Measurements from ENCODE around the gene C12orf76. TPM values are rescaled to one million over a fixed set of nuclear protein-coding genes. Genes with fewer than 3 reads are reported as not detected.
"Not testable (repeated sequence)": the region's sequence is repeated elsewhere in the genome, so short reads cannot be mapped to it uniquely, and the experiment has no call there.

Gene C12orf76
- total and polyA plus RNA-seq, 10 of the 15 experiments (the other 5 are each of a cell fraction or from before 2014, with no cell fraction given): 3.6 to 20.4 (median 10.7) TPM

DNA sequence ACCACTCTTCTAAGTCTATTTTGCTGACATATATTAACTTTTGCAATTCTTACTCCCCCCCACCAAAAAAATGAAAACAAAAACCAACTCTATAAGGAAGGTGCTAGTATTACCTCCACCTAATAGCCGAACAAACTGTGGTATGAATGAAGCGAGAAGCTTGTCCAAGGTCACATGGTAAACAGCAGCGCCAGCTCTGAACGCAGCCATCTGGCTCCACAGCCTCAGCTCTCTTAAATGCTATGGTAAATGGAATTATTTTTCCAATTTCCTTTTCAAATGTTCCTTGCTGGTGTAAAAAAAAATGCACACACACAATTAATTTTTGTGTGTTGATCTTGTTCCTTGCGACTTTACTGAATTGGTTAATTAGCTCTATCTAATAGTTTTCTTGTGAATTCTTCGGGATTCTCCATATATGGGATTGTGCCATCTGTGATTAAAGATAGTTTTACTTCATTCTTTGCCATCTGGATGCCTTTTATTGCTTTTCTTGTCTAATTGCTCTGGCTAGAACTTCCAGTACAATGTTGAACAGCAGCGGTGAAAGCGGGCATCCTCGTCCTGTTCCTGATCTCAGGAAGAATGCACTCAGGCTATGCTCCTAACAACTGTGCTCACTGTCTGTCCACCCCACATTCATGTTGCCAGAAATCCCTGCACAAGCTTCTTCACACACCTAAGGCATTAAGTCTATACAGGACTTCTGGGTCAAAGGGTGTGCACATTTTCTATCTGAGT lies 10.7 kb upstream of the C12orf76 start:
- SMC1A ChIA-PET (ENCODE audit: uncharacterized antibody, unreplicated experiment): no interaction called here
- Histone ChIP-seq H3K4me2 (ENCODE audit: control insufficient read depth, insufficient read depth) (no peak overlapping the region), H3K36me3 (ENCODE audit: control insufficient read depth in 2 of 2, insufficient read depth in 2 of 2, low read length in 1 of 2) (no peaks in the 10 kb centered on the region), H3K27ac (ENCODE audit: control insufficient read depth, insufficient read depth) (no peak overlapping the region), H4K20me1 (ENCODE audit: control insufficient read depth, insufficient read depth) (no peaks in the 10 kb centered on the region), H3K4me1 (ENCODE audit: control insufficient read depth, insufficient read depth, low read length) (no peaks in the 10 kb centered on the region; the same call in 1 of the 2 replicates), H3K79me2 (ENCODE audit: control insufficient read depth, insufficient read depth, low read length) (no peaks in the 10 kb centered on the region), H3K9ac (ENCODE audit: control insufficient read depth, insufficient read depth, low read length) (no peak overlapping the region), H2AFZ (ENCODE audit: control insufficient read depth, low read depth, low read length) (no peak overlapping the region), H3K4me3 (no peak overlapping the region), H3K9me3 (replicated peaks; ENCODE audit: control insufficient read depth, insufficient read depth, low read length) (no peaks in the 10 kb centered on the region; the same call in 2 of the 3 replicates), H3K27me3 (replicated peaks in 1 of 2; ENCODE audit: control insufficient read depth in 2 of 2, insufficient read depth in 2 of 2, low read length in 1 of 2) (no peaks in the 10 kb centered on the region)
- TF ChIP-seq, protein P1, sequence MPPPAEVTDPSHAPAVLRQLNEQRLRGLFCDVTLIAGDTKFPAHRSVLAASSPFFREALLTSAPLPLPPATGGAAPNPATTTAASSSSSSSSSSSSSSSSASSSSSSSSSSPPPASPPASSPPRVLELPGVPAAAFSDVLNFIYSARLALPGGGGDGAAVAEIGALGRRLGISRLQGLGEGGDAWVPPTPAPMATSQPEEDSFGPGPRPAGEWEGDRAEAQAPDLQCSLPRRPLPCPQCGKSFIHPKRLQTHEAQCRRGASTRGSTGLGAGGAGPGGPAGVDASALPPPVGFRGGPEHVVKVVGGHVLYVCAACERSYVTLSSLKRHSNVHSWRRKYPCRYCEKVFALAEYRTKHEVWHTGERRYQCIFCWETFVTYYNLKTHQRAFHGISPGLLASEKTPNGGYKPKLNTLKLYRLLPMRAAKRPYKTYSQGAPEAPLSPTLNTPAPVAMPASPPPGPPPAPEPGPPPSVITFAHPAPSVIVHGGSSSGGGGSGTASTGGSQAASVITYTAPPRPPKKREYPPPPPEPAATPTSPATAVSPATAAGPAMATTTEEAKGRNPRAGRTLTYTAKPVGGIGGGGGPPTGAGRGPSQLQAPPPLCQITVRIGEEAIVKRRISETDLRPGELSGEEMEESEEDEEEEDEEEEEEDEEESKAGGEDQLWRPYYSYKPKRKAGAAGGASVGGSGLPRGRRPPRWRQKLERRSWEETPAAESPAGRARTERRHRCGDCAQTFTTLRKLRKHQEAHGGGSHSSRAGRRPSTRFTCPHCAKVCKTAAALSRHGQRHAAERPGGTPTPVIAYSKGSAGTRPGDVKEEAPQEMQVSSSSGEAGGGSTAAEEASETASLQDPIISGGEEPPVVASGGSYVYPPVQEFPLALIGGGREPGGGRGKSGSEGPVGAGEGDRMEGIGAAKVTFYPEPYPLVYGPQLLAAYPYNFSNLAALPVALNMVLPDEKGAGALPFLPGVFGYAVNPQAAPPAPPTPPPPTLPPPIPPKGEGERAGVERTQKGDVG (CRISPR knock-in tag; IDR thresholded peaks at IDR 0.05): no peak
- TF ChIP-seq EGR1 (IDR thresholded peaks at IDR 0.05; ENCODE audit: borderline replicate concordance in 1 of 2, low read depth in 2 of 2, low read length in 2 of 2) (no peak), NR2C2 (IDR thresholded peaks at IDR 0.05; ENCODE audit: borderline replicate concordance, control insufficient read depth, insufficient read length, low read depth) (no peak), POLR2AphosphoS2 (IDR thresholded peaks at IDR 0.05; ENCODE audit: low read depth, low read length) (no peak), HDGF (IDR thresholded peaks at IDR 0.05) (no peak), MTA2 (IDR thresholded peaks at IDR 0.05; ENCODE audit: low read depth) (no peak)
- TF ChIP-seq, protein P2, sequence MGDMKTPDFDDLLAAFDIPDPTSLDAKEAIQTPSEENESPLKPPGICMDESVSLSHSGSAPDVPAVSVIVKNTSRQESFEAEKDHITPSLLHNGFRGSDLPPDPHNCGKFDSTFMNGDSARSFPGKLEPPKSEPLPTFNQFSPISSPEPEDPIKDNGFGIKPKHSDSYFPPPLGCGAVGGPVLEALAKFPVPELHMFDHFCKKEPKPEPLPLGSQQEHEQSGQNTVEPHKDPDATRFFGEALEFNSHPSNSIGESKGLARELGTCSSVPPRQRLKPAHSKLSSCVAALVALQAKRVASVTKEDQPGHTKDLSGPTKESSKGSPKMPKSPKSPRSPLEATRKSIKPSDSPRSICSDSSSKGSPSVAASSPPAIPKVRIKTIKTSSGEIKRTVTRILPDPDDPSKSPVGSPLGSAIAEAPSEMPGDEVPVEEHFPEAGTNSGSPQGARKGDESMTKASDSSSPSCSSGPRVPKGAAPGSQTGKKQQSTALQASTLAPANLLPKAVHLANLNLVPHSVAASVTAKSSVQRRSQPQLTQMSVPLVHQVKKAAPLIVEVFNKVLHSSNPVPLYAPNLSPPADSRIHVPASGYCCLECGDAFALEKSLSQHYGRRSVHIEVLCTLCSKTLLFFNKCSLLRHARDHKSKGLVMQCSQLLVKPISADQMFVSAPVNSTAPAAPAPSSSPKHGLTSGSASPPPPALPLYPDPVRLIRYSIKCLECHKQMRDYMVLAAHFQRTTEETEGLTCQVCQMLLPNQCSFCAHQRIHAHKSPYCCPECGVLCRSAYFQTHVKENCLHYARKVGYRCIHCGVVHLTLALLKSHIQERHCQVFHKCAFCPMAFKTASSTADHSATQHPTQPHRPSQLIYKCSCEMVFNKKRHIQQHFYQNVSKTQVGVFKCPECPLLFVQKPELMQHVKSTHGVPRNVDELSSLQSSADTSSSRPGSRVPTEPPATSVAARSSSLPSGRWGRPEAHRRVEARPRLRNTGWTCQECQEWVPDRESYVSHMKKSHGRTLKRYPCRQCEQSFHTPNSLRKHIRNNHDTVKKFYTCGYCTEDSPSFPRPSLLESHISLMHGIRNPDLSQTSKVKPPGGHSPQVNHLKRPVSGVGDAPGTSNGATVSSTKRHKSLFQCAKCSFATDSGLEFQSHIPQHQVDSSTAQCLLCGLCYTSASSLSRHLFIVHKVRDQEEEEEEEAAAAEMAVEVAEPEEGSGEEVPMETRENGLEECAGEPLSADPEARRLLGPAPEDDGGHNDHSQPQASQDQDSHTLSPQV (IDR thresholded peaks at IDR 0.05): no peak
- 77% methylated on average over 9 of the region's 9 CpGs for WGBS (ENCODE audit: insufficient coverage, insufficient replicate concordance, low lambda C conversion rate, missing lambda C conversion rate)
- DNase-seq (ENCODE audit: low read depth, low spot score) (no peak), ATAC-seq (no peak), FAIRE-seq (no peak)
- intact Hi-C loops (cut with micrococcal nuclease; ENCODE audit: unreplicated experiment): no loop called here
- CTCF ChIA-PET: no interaction called here
- BruUV-seq (replicated peaks): no TSS peak
- RAD21 ChIA-PET (ENCODE audit: unreplicated experiment): no interaction called here
- in situ Hi-C loops (cut with MboI): no loop called here
- POLR2A ChIA-PET: no interaction called here

DNA sequence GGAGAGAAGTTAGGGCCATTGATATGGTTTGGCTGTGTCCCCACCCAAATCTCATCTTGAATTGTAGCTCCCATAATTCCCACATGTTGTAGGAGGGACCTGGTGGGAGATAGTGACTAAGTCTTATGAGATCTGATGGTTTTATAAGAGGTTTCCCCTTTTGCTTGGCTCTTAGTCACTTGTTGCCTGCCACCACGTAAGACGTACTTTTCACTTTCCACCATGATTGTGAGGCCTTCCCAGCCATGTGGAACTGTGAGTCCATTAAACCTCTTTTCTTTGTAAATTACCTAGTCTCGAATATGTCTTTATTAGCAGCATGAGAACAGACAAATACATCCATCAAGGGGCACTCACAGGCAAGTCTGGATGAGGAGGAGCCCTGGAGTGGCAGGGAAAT lies 8.3 kb upstream of the C12orf76 start:
- FAIRE-seq; POLR2A ChIA-PET; RAD21 ChIA-PET (ENCODE audit: unreplicated experiment); H3K4me2 ChIP-seq (ENCODE audit: control insufficient read depth, insufficient read depth); ATAC-seq; H3K9me3 ChIP-seq (replicated peaks; ENCODE audit: control insufficient read depth, insufficient read depth, low read length); H3K4me1 ChIP-seq (ENCODE audit: control insufficient read depth, insufficient read depth, low read length); H3K4me3 ChIP-seq; H3K27me3 ChIP-seq (replicated peaks in 1 of 2; ENCODE audit: control insufficient read depth in 2 of 2, insufficient read depth in 2 of 2, low read length in 1 of 2); H3K79me2 ChIP-seq (ENCODE audit: control insufficient read depth, insufficient read depth, low read length); H3K27ac ChIP-seq (ENCODE audit: control insufficient read depth, insufficient read depth); intact Hi-C loops (cut with micrococcal nuclease; ENCODE audit: unreplicated experiment); in situ Hi-C loops (cut with MboI); H2AFZ ChIP-seq (ENCODE audit: control insufficient read depth, low read depth, low read length); CTCF ChIA-PET; BruUV-seq (replicated peaks); H3K9ac ChIP-seq (ENCODE audit: control insufficient read depth, insufficient read depth, low read length); H3K36me3 ChIP-seq (ENCODE audit: control insufficient read depth in 2 of 2, insufficient read depth in 2 of 2, low read length in 1 of 2); DNase-seq (ENCODE audit: low read depth, low spot score); H4K20me1 ChIP-seq (ENCODE audit: control insufficient read depth, insufficient read depth): not testable (repeated sequence)
- WGBS (ENCODE audit: insufficient coverage, insufficient replicate concordance, low lambda C conversion rate, missing lambda C conversion rate): 46% methylated on average over 3 of the region's 3 CpGs
- SMC1A ChIA-PET (ENCODE audit: uncharacterized antibody, unreplicated experiment): interaction anchor here (1.1 kb wide), 1 partner anchor 23 kb away, joined by 3 read pairs; no protein-coding TSS in a partner anchor

Measured in GM12878 (cell line).